Measurements from ENCODE around the gene UIMC1. TPM values are rescaled to one million over a fixed set of nuclear protein-coding genes. Genes with fewer than 3 reads are reported as not detected.
A peak's percentile ranks its signal among the peaks of the same experiment; 100 is the strongest.

Gene UIMC1
- total and polyA plus RNA-seq, 2 experiments from 2014 or later: 25.3 to 30.8 TPM

- no peak for TF ChIP-seq CTCF (IDR thresholded peaks at IDR 0.05; ENCODE audit: low read depth, low read length)
- peak in 1 of 2 donors; percentile 25 for DNase-seq (ENCODE audit: low read depth in 1 of 2, low spot score in 1 of 2)
Observed at GRCh38 chr5:177035976-177036375, 29.4 kb upstream of the UIMC1 start.

GRCh38 chr5:177029498-177029897 lies 22.9 kb upstream of the UIMC1 start:
- no peak for DNase-seq (ENCODE audit: low read depth in 1 of 2, low spot score in 1 of 2)
- no peak overlapping the region for H3K27ac ChIP-seq

More at GRCh38 chr5:177035976-177036375, 29.4 kb upstream of the UIMC1 start:
- Histone ChIP-seq H3K4me1 (ENCODE audit: low read depth) (no peaks in the 10 kb centered on the region), H3K27ac (no peak overlapping the region), H3K36me3 (no peaks in the 10 kb centered on the region), H3K27me3 (no peaks in the 10 kb centered on the region), H3K4me3 (no peak overlapping the region), H3K9me3 (ENCODE audit: low read depth) (no peaks in the 10 kb centered on the region)

GRCh38 chr5:177027665-177028064 lies 21.1 kb upstream of the UIMC1 start:
- Histone ChIP-seq H3K36me3 (no peaks in the 10 kb centered on the region), H3K9me3 (ENCODE audit: low read depth) (no peaks in the 10 kb centered on the region), H3K27ac (no peak overlapping the region), H3K27me3 (no peaks in the 10 kb centered on the region), H3K4me1 (ENCODE audit: low read depth) (peaks cover 4% of the 10 kb centered on the region), H3K4me3 (no peak overlapping the region)
- no peak for TF ChIP-seq CTCF (IDR thresholded peaks at IDR 0.05; ENCODE audit: low read depth, low read length)
- DNase-seq (ENCODE audit: low read depth in 1 of 2, low spot score in 1 of 2): no peak

More at GRCh38 chr5:177029498-177029897, 22.9 kb upstream of the UIMC1 start:
- Histone ChIP-seq H3K4me3 (no peak overlapping the region), H3K36me3 (no peaks in the 10 kb centered on the region), H3K4me1 (ENCODE audit: low read depth) (no peaks in the 10 kb centered on the region), H3K9me3 (ENCODE audit: low read depth) (no peaks in the 10 kb centered on the region), H3K27me3 (no peaks in the 10 kb centered on the region)
- TF ChIP-seq CTCF (IDR thresholded peaks at IDR 0.05; ENCODE audit: low read depth, low read length): no peak

GRCh38 chr5:177025101-177025601 lies 18.6 kb upstream of the UIMC1 start:
- H3K27me3 ChIP-seq: no peaks in the 10 kb centered on the region
- H3K9me3 ChIP-seq (ENCODE audit: low read depth): no peaks in the 10 kb centered on the region
- no peak for TF ChIP-seq CTCF (IDR thresholded peaks at IDR 0.05; ENCODE audit: low read depth, low read length)
- DNase-seq (ENCODE audit: low read depth in 1 of 2, low spot score in 1 of 2): peak in 1 of 2 donors; percentile 67
- no peaks in the 10 kb centered on the region for H3K36me3 ChIP-seq
- H3K4me3 ChIP-seq: no peak overlapping the region
- H3K4me1 ChIP-seq (ENCODE audit: low read depth): peaks cover 4% of the 10 kb centered on the region
- no peak overlapping the region for H3K27ac ChIP-seq

- no peaks in the 10 kb centered on the region for H3K36me3 ChIP-seq
- H3K4me1 ChIP-seq (ENCODE audit: low read depth): peaks cover 4% of the 10 kb centered on the region
- H3K9me3 ChIP-seq (ENCODE audit: low read depth): no peaks in the 10 kb centered on the region
- no peak for TF ChIP-seq CTCF (IDR thresholded peaks at IDR 0.05; ENCODE audit: low read depth, low read length)
- H3K27ac ChIP-seq: no peak overlapping the region
- no peaks in the 10 kb centered on the region for H3K27me3 ChIP-seq
- H3K4me3 ChIP-seq: no peak overlapping the region
- DNase-seq (ENCODE audit: low read depth in 1 of 2, low spot score in 1 of 2): no peak
Observed at GRCh38 chr5:177024559-177024958, 18.0 kb upstream of the UIMC1 start.

All from cardiac muscle cell (in vitro differentiated cells and primary cell).